MM.1S (cell line): ENCODE measurements around the gene INSYN1.

Experiments
- DNase-seq: peaks from one replicate; pipeline ENCODE4 v3.0.0-alpha.2; 2015
- H2AFZ ChIP-seq: fragments of 300-600 bp; sonication (generic); 2 replicates; pipeline ENCODE4 v1.6.0; 2016; ENCODE audit warnings: antibody characterized with exemption, low read length
- H3F3A ChIP-seq: fragments of 300-600 bp; sonication (generic); 2 replicates; pipeline ENCODE4 v1.6.1; 2016; ENCODE audit warnings: mild to moderate bottlenecking, antibody characterized with exemption, low read length, moderate library complexity, mixed read lengths; ENCODE audit not compliant: insufficient read depth
- H3K27ac ChIP-seq: fragments of 300-600 bp; sonication (generic); 2 replicates; pipeline ENCODE4 v1.5.1; 2016; ENCODE audit warnings: mild to moderate bottlenecking, low read length
- H3K27me3 ChIP-seq: fragments of 300-600 bp; sonication (generic); replicated peaks from 2 replicates; pipeline ENCODE4 v1.6.0; 2016; ENCODE audit warnings: low read length; ENCODE audit not compliant: insufficient read depth
- H3K36me3 ChIP-seq: fragments of 300-600 bp; sonication (generic); replicated peaks from 2 replicates; pipeline ENCODE4 v1.6.1; 2016; ENCODE audit warnings: mild to moderate bottlenecking, low read length, mixed read lengths; ENCODE audit not compliant: insufficient read depth
- H3K4me1 ChIP-seq: fragments of 300-600 bp; sonication (generic); 2 replicates; pipeline ENCODE4 v1.6.1; 2016; ENCODE audit warnings: low read length, mixed read lengths
- H3K4me2 ChIP-seq: fragments of 300-600 bp; sonication (generic); 2 replicates; pipeline ENCODE4 v1.6.0; 2016; ENCODE audit warnings: low read depth, low read length
- H3K4me3 ChIP-seq: fragments of 300-600 bp; sonication (generic); 2 replicates; pipeline ENCODE4 v1.5.1; 2016; ENCODE audit warnings: low read length, mixed read lengths
- H3K79me2 ChIP-seq: fragments of 300-600 bp; sonication (generic); 2 replicates; pipeline ENCODE4 v1.6.1; 2016; ENCODE audit warnings: mixed run types, low read length, mixed read lengths
- H3K9ac ChIP-seq: fragments of 300-600 bp; sonication (generic); 2 replicates; pipeline ENCODE4 v1.6.1; 2016; ENCODE audit warnings: low read length, mixed read lengths
- H3K9me2 ChIP-seq: fragments of 300-600 bp; sonication (generic); replicated peaks from 2 replicates; pipeline ENCODE4 v1.6.1; 2016; ENCODE audit warnings: mild to moderate bottlenecking, low read length, mixed read lengths; ENCODE audit not compliant: insufficient read depth
- H3K9me3 ChIP-seq: fragments of 300-600 bp; sonication (generic); replicated peaks from 2 replicates; pipeline ENCODE4 v1.6.1; 2016; ENCODE audit warnings: mild to moderate bottlenecking, low read length, mixed read lengths; ENCODE audit not compliant: insufficient read depth
- H4K20me1 ChIP-seq: fragments of 300-600 bp; sonication (generic); 2 replicates; pipeline ENCODE4 v1.6.1; 2016; ENCODE audit warnings: mild to moderate bottlenecking, low read length, moderate library complexity, mixed read lengths; ENCODE audit not compliant: insufficient read depth
- CTCF ChIP-seq: fragments of 300-600 bp; sonication (generic); IDR thresholded peaks from 2 replicates; pipeline ENCODE4 v1.5.1; 2016; ENCODE audit warnings: antibody characterized with exemption, low read length, mixed read lengths
- EZH2 ChIP-seq: fragments of 300-600 bp; sonication (generic); optimal IDR thresholded peaks from 2 replicates; pipeline ENCODE3; 2017; ENCODE audit warnings: low read depth, mild to moderate bottlenecking, antibody characterized with exemption, low read length, mixed read lengths
- EZH2phosphoT487 ChIP-seq: fragments of 300-600 bp; sonication (generic); IDR thresholded peaks from 2 replicates; pipeline ENCODE4 v1.6.1; 2018; ENCODE audit warnings: antibody characterized with exemption, low read length

Gene INSYN1

GRCh38 chr15:73755481-73755880, 2.3 kb upstream of the INSYN1 start:
- Histone ChIP-seq H3K9me3 (no peaks in the 10 kb centered on the region), H2AFZ (no peak overlapping the region), H3K4me2 (no peak overlapping the region), H3K4me1 (no peaks in the 10 kb centered on the region), H3K27ac (no peak overlapping the region), H3K9me2 (no peaks in the 10 kb centered on the region), H3K27me3 (peaks cover 66% of the 10 kb centered on the region), H3F3A (no peaks in the 10 kb centered on the region), H3K9ac (no peak overlapping the region), H3K36me3 (no peaks in the 10 kb centered on the region), H4K20me1 (no peaks in the 10 kb centered on the region), H3K79me2 (no peaks in the 10 kb centered on the region), H3K4me3 (no peak overlapping the region)
- TF ChIP-seq CTCF (no peak), EZH2phosphoT487 (no peak), EZH2 (no peak)
- no peak for DNase-seq

- H3K4me2 ChIP-seq = no peak overlapping the region
- H3F3A ChIP-seq = no peaks in the 10 kb centered on the region
- peaks cover 71% of the 10 kb centered on the region for H3K27me3 ChIP-seq
- no peaks in the 10 kb centered on the region for H3K4me1 ChIP-seq
- no peaks in the 10 kb centered on the region for H4K20me1 ChIP-seq
- H3K36me3 ChIP-seq = no peaks in the 10 kb centered on the region
- H3K9me3 ChIP-seq = no peaks in the 10 kb centered on the region
- no peak overlapping the region for H2AFZ ChIP-seq
- H3K9me2 ChIP-seq = no peaks in the 10 kb centered on the region
- no peak overlapping the region for H3K27ac ChIP-seq
- TF ChIP-seq EZH2 (no peak), EZH2phosphoT487 (no peak), CTCF (no peak)
- DNase-seq = no peak
- H3K79me2 ChIP-seq = no peaks in the 10 kb centered on the region
- no peak overlapping the region for H3K4me3 ChIP-seq
- H3K9ac ChIP-seq = no peak overlapping the region
Measured at GRCh38 chr15:73754461-73754860, 1.3 kb upstream of the INSYN1 start.

- TF ChIP-seq EZH2 (no peak), CTCF (no peak), EZH2phosphoT487 (no peak)
- Histone ChIP-seq H3K79me2 (no peaks in the 10 kb centered on the region), H2AFZ (no peak overlapping the region), H3F3A (no peaks in the 10 kb centered on the region), H3K27me3 (peaks cover 77% of the 10 kb centered on the region), H3K9ac (no peak overlapping the region), H3K4me1 (no peaks in the 10 kb centered on the region), H3K4me3 (no peak overlapping the region), H3K4me2 (no peak overlapping the region), H3K9me2 (no peaks in the 10 kb centered on the region), H3K36me3 (no peaks in the 10 kb centered on the region), H3K9me3 (no peaks in the 10 kb centered on the region), H3K27ac (no peak overlapping the region), H4K20me1 (no peaks in the 10 kb centered on the region)
- no peak for DNase-seq
Measured at GRCh38 chr15:73752806-73753193, 351 bp downstream of the INSYN1 start.
